MM.1S (cell line): ENCODE results near the gene IL1RAPL1.

Source experiments
- EZH2 ChIP-seq: fragments of 300-600 bp; sonication (generic); optimal IDR thresholded peaks from 2 replicates; pipeline ENCODE3; 2017; ENCODE audit warnings: low read depth, mild to moderate bottlenecking, antibody characterized with exemption, low read length, mixed read lengths
- EZH2phosphoT487 ChIP-seq: fragments of 300-600 bp; sonication (generic); IDR thresholded peaks from 2 replicates; pipeline ENCODE4 v1.6.1; 2018; ENCODE audit warnings: antibody characterized with exemption, low read length
- TF ChIP-seq, protein P1 (sequence below): fragments of 300-600 bp; sonication (generic); IDR thresholded peaks from 2 replicates; pipeline ENCODE4 v1.5.1; 2016; ENCODE audit warnings: antibody characterized with exemption, low read length, mixed read lengths

DNA sequence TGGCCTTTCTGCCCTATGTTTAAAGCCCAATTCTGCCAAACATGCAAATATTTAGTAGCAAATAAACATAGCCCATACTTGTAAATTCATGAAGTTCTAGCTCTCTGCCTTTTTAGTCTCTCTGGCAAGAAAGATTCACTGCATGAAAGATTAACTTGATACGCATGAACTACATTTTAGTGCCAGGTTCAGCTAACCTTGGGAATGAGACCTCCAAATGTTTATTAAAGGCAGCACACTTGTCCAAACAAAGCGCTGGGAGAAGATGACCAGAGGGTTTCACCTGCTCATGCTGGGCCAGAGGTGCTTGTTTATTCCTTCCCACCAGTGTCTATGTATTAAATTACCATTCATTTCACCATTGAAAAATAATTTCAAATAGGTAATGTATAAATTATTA lies 44.5 kb upstream of the IL1RAPL1 start:
- TF ChIP-seq, protein P1, sequence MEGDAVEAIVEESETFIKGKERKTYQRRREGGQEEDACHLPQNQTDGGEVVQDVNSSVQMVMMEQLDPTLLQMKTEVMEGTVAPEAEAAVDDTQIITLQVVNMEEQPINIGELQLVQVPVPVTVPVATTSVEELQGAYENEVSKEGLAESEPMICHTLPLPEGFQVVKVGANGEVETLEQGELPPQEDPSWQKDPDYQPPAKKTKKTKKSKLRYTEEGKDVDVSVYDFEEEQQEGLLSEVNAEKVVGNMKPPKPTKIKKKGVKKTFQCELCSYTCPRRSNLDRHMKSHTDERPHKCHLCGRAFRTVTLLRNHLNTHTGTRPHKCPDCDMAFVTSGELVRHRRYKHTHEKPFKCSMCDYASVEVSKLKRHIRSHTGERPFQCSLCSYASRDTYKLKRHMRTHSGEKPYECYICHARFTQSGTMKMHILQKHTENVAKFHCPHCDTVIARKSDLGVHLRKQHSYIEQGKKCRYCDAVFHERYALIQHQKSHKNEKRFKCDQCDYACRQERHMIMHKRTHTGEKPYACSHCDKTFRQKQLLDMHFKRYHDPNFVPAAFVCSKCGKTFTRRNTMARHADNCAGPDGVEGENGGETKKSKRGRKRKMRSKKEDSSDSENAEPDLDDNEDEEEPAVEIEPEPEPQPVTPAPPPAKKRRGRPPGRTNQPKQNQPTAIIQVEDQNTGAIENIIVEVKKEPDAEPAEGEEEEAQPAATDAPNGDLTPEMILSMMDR = no peak
- no peak for TF ChIP-seq EZH2
- no peak for TF ChIP-seq EZH2phosphoT487
